Tibial artery (tissue), 4 donors: Measurements from ENCODE around the gene COL4A3.

Experiments used
- DNase-seq, 2 donors: peaks; one replicate each; pipeline ENCODE4 v3.0.0-alpha.2; 2019
- H3K27ac ChIP-seq, 2 donors: fragments of 200-600 bp; sonication (generic) in 1 of 2; 1 replicate in 1 of 2; 2 replicates in 1 of 2; pipeline ENCODE4 v1.5.1; 2018 to 2019; ENCODE audit warnings: mild to moderate bottlenecking in 1 of 2
- H3K27me3 ChIP-seq, 2 donors: fragments of 200-600 bp; sonication (generic) in 1 of 2; one replicate each; pipeline versions ENCODE4 v1.5.1 to v1.6.0; 2016 to 2019
- H3K36me3 ChIP-seq, 3 donors: fragments of 200-600 bp; sonication (generic) in 2 of 3; one replicate each; pipeline ENCODE4 v1.5.1; 2016 to 2019; ENCODE audit warnings: mild to moderate bottlenecking in 2 of 3
- H3K4me1 ChIP-seq, 4 donors: fragments of 200-600 bp; sonication (generic) in 2 of 4; 1 replicate in 3 of 4; 2 replicates in 1 of 4; pipeline ENCODE4 v1.5.1; 2016 to 2019
- H3K4me3 ChIP-seq, 2 donors: fragments of 200-600 bp; sonication (generic) in 1 of 2; 1 replicate in 1 of 2; 2 replicates in 1 of 2; pipeline ENCODE4 v1.5.1; 2018 to 2019; ENCODE audit warnings: mild to moderate bottlenecking in 2 of 2
- H3K9me3 ChIP-seq, 3 donors: fragments of 200-600 bp; sonication (generic) in 1 of 3; one replicate each; pipeline ENCODE4 v1.5.1; 2016 to 2019
- CTCF ChIP-seq, 2 experiments: fragments of 200-600 bp in 1 of 2; fragments of 450-650 bp in 1 of 2; IDR thresholded peaks; one replicate each; pipeline ENCODE4 v1.5.1; 2017 to 2019; ENCODE audit warnings: antibody characterized with exemption in 2 of 2, mild to moderate bottlenecking in 1 of 2, moderate library complexity in 1 of 2
- intact Hi-C: fragments of 100-400 bp; cut with DNase I; formaldehyde crosslinking; loops from one replicate; pipeline ENCODE4 v1.15.0; 2023; ENCODE audit warnings: low total_unique reads

The COL4A3 gene

GRCh38 chr2:227322530-227323205, 158.2 kb downstream of the COL4A3 start:
- H3K9me3 ChIP-seq: no peaks in the 10 kb centered on the region
- intact Hi-C loops: no loop called here
- no peaks in the 10 kb centered on the region for H3K36me3 ChIP-seq
- no peaks in the 10 kb centered on the region for H3K27me3 ChIP-seq
- H3K4me3 ChIP-seq: no peak overlapping the region
- peaks cover 0 to 20% (median 8%) of the 10 kb centered on the region in 4 donors for H3K4me1 ChIP-seq
- TF ChIP-seq CTCF (IDR thresholded peaks at IDR 0.05): no peak
- no peak overlapping the region for H3K27ac ChIP-seq
- DNase-seq: no peak

GRCh38 chr2:227323818-227324217, 159.4 kb downstream of the COL4A3 start:
- H3K27ac ChIP-seq: no peak overlapping the region
- no peak for DNase-seq
- intact Hi-C loops: no loop called here
- no peak overlapping the region for H3K4me3 ChIP-seq
- H3K27me3 ChIP-seq: no peaks in the 10 kb centered on the region
- H3K9me3 ChIP-seq: no peaks in the 10 kb centered on the region
- TF ChIP-seq CTCF (IDR thresholded peaks at IDR 0.05): no peak
- peaks cover 0 to 26% (median 9%) of the 10 kb centered on the region in 4 donors for H3K4me1 ChIP-seq
- H3K36me3 ChIP-seq: no peaks in the 10 kb centered on the region

GRCh38 chr2:227324642-227324994, 160.2 kb downstream of the COL4A3 start:
- Histone ChIP-seq H3K36me3 (no peaks in the 10 kb centered on the region), H3K27ac (peak overlapping the region; percentile 91 to 92), H3K27me3 (no peaks in the 10 kb centered on the region), H3K4me3 (peak overlapping the region; percentile 93 to 95), H3K9me3 (no peaks in the 10 kb centered on the region), H3K4me1 (peaks cover 0 to 26% (median 9%) of the 10 kb centered on the region in 4 donors)
- no peak for DNase-seq
- TF ChIP-seq CTCF (IDR thresholded peaks at IDR 0.05): no peak
- intact Hi-C loops: no loop called here

- Histone ChIP-seq H3K27me3 (no peaks in the 10 kb centered on the region), H3K36me3 (peaks cover 0 to 3% (median 0%) of the 10 kb centered on the region in 3 donors), H3K9me3 (no peaks in the 10 kb centered on the region), H3K4me1 (peaks cover 0 to 26% (median 9%) of the 10 kb centered on the region in 4 donors), H3K27ac (peak within 1 kb of the TSS; percentile 91 to 92), H3K4me3 (peak within 1 kb of the TSS; percentile 93 to 95)
- intact Hi-C loops: no loop called here
- TF ChIP-seq CTCF (IDR thresholded peaks at IDR 0.05): no peak
- peak; percentile 91 to 95 for DNase-seq
Observed at GRCh38 chr2:227324995-227325838, 160.8 kb downstream of the COL4A3 start, which contains the start of gene MFF. TSS of gene MFF (plus strand) at chr2:227325251. CDS start at chr2:227330666, 5,415 bp downstream.

- H3K27ac ChIP-seq: peak overlapping the region; percentile 91 to 92
- intact Hi-C loops: no loop called here
- DNase-seq: peak in 1 of 2 donors; percentile 26
- no peaks in the 10 kb centered on the region for H3K9me3 ChIP-seq
- H3K36me3 ChIP-seq: peaks cover 0 to 8% (median 5%) of the 10 kb centered on the region in 3 donors
- no peak for TF ChIP-seq CTCF (IDR thresholded peaks at IDR 0.05)
- peaks cover 0 to 26% (median 9%) of the 10 kb centered on the region in 4 donors for H3K4me1 ChIP-seq
- H3K27me3 ChIP-seq: no peaks in the 10 kb centered on the region
- H3K4me3 ChIP-seq: peak overlapping the region; percentile 93 to 95
Observed at GRCh38 chr2:227325839-227326195, 161.4 kb downstream of the COL4A3 start.
